CD4-positive, alpha-beta T cell treated with Interferon gamma for 1 hour (primary cell): ENCODE results near the gene HMCES.
"Not testable (repeated sequence)": the region's sequence is repeated elsewhere in the genome, so short reads cannot be mapped to it uniquely, and the experiment has no call there.

Experiments
- DNase-seq: peaks from one replicate; pipeline ENCODE4 v3.0.0-alpha.2; 2020

Gene HMCES

GRCh38 chr3:129323651-129324294 is 45.1 kb downstream of the HMCES start:
- DNase-seq, result peak; percentile 34

GRCh38 chr3:129324855-129325254 is 46.2 kb downstream of the HMCES start:
- DNase-seq, result no peak

GRCh38 chr3:129325383-129325782 is 46.7 kb downstream of the HMCES start:
- DNase-seq, result no peak

- no peak for DNase-seq
Measured at GRCh38 chr3:129326138-129326537, 47.5 kb downstream of the HMCES start.

GRCh38 chr3:129326595-129326994 is 47.9 kb downstream of the HMCES start:
- no peak for DNase-seq

- no peak for DNase-seq
Measured at GRCh38 chr3:129327510-129327909, 48.8 kb downstream of the HMCES start.

- DNase-seq, result no peak
Measured at GRCh38 chr3:129329858-129330257, 51.2 kb downstream of the HMCES start.

GRCh38 chr3:129330409-129330808 is 51.7 kb downstream of the HMCES start:
- DNase-seq, result no peak

GRCh38 chr3:129333891-129334290 is 55.2 kb downstream of the HMCES start:
- no peak for DNase-seq

- DNase-seq, result no peak
Measured at GRCh38 chr3:129336093-129336706, 57.5 kb downstream of the HMCES start.

- not testable (repeated sequence) for DNase-seq
Measured at GRCh38 chr3:129337719-129338118, 59.0 kb downstream of the HMCES start.

- DNase-seq, result not testable (repeated sequence)
Measured at GRCh38 chr3:129339186-129339585, 60.5 kb downstream of the HMCES start.

GRCh38 chr3:129339833-129340232 is 61.2 kb downstream of the HMCES start:
- DNase-seq, result not testable (repeated sequence)

GRCh38 chr3:129341331-129342141 is 62.9 kb downstream of the HMCES start:
- DNase-seq, result no peak

- peak; percentile 18 for DNase-seq
Measured at GRCh38 chr3:129343643-129344360, 65.1 kb downstream of the HMCES start.

GRCh38 chr3:129344540-129345220 is 66.0 kb downstream of the HMCES start:
- no peak for DNase-seq

- DNase-seq, result no peak
Measured at GRCh38 chr3:129345281-129345680, 66.6 kb downstream of the HMCES start.

- no peak for DNase-seq
Measured at GRCh38 chr3:129345971-129346370, 67.3 kb downstream of the HMCES start.

GRCh38 chr3:129346695-129347457 is 68.2 kb downstream of the HMCES start:
- no peak for DNase-seq

- no peak for DNase-seq
Measured at GRCh38 chr3:129347458-129347845, 68.8 kb downstream of the HMCES start.

- no peak for DNase-seq
Measured at GRCh38 chr3:129348734-129349133, 70.1 kb downstream of the HMCES start.

GRCh38 chr3:129349169-129349568 is 70.5 kb downstream of the HMCES start:
- DNase-seq, result not testable (repeated sequence)
